WTC11 (cell line): ENCODE results near the gene UBA3. TPM values are rescaled to one million over a fixed set of nuclear protein-coding genes. Genes with fewer than 3 reads are reported as not detected.

Experiments
- ATAC-seq: fragments of 200-7000 bp; cut with Tn5 transposase; 2 replicates; pipeline ENCODE4 v1.10.0; 2021; ENCODE audit warnings: mild to moderate bottlenecking, moderate library complexity
- CTCF ChIA-PET: fragments of 300-600 bp; sonication (Branson Sonifier 250); formaldehyde crosslinking; loops from one replicate; lab custom pipeline; 2021; ENCODE audit warnings: antibody characterized with exemption; lab: Charles Lee
- POLR2A ChIA-PET: fragments of 350-600 bp; sonication (Branson Sonifier 250); formaldehyde crosslinking; loops from one replicate; lab custom pipeline; 2021; ENCODE audit warnings: antibody characterized with exemption; lab: Charles Lee
- DNase-seq: peaks from one replicate; pipeline ENCODE4 v3.0.0; 2021; ENCODE audit warnings: low spot score
- H3K27ac Mint-ChIP-seq: 2 replicates; pipeline ENCODE4 v1.8.0; 2021; ENCODE audit warnings: mixed read lengths
- H3K27me3 Mint-ChIP-seq: 2 replicates; pipeline ENCODE4 v1.8.0; 2021; ENCODE audit warnings: low read depth, mild to moderate bottlenecking, moderate library complexity, mixed read lengths
- H3K36me3 Mint-ChIP-seq: 2 replicates; pipeline ENCODE4 v1.8.0; 2021; ENCODE audit warnings: mixed read lengths
- H3K4me1 Mint-ChIP-seq: 2 replicates; pipeline ENCODE4 v1.8.0; 2022; ENCODE audit warnings: mixed read lengths
- H3K4me3 Mint-ChIP-seq: 2 replicates; pipeline ENCODE4 v1.8.0; 2021; ENCODE audit warnings: mild to moderate bottlenecking, moderate library complexity, mixed read lengths
- H3K9me3 Mint-ChIP-seq: 2 replicates; pipeline ENCODE4 v1.8.0; 2021; ENCODE audit warnings: mixed read lengths
- CBFB ChIP-seq: sonication (generic); formaldehyde crosslinking; IDR thresholded peaks from 2 replicates; pipeline ENCODE4 v1.8.1; 2022; ENCODE audit warnings: mild to moderate bottlenecking, low read depth, missing genetic modification reagents
- CDX4 ChIP-seq: fragments of 250-450 bp; sonication (Bioruptor Pico); IDR thresholded peaks from 2 replicates; pipeline ENCODE4 v1.9.0; 2021; ENCODE audit warnings: moderate library complexity, mild to moderate bottlenecking, inconsistent platforms, borderline replicate concordance
- EMX1 ChIP-seq: fragments of 250-450 bp; sonication (Bioruptor Pico); IDR thresholded peaks from 2 replicates; pipeline ENCODE4 v1.8.0; 2021; ENCODE audit warnings: mild to moderate bottlenecking
- FOXK1 ChIP-seq: sonication (generic); formaldehyde crosslinking; IDR thresholded peaks from 2 replicates; pipeline ENCODE4 v1.8.0; 2022; ENCODE audit warnings: mild to moderate bottlenecking, moderate library complexity, missing genetic modification reagents
- GABPB1 ChIP-seq: sonication (generic); formaldehyde crosslinking; IDR thresholded peaks from 2 replicates; pipeline ENCODE4 v1.8.1; 2023; ENCODE audit warnings: mild to moderate bottlenecking, missing genetic modification reagents
- GRHL2 ChIP-seq: fragments of 250-450 bp; sonication (Bioruptor Pico); IDR thresholded peaks from 2 replicates; pipeline ENCODE4 v1.8.0; 2022; ENCODE audit warnings: mild to moderate bottlenecking, moderate library complexity; ENCODE audit not compliant: insufficient replicate concordance, severe bottlenecking
- MYBL2 ChIP-seq: sonication (generic); formaldehyde crosslinking; IDR thresholded peaks from 2 replicates; pipeline ENCODE4 v1.8.1; 2023; ENCODE audit warnings: mild to moderate bottlenecking, moderate library complexity, missing genetic modification reagents
- NFE2L1 ChIP-seq: sonication (generic); formaldehyde crosslinking; IDR thresholded peaks from 2 replicates; pipeline ENCODE4 v1.8.1; 2023; ENCODE audit warnings: missing genetic modification reagents
- NR2C2 ChIP-seq: sonication (generic); formaldehyde crosslinking; IDR thresholded peaks from 2 replicates; pipeline ENCODE4 v1.8.0; 2022; ENCODE audit warnings: mild to moderate bottlenecking, missing genetic modification reagents
- OVOL2 ChIP-seq: fragments of 250-450 bp; sonication (Bioruptor Pico); IDR thresholded peaks from 2 replicates; pipeline ENCODE4 v1.9.0; 2021; ENCODE audit warnings: mild to moderate bottlenecking, borderline replicate concordance
- SMAD4 ChIP-seq: sonication (generic); formaldehyde crosslinking; IDR thresholded peaks from 2 replicates; pipeline ENCODE4 v1.8.0; 2022; ENCODE audit warnings: mild to moderate bottlenecking, missing genetic modification reagents
- SOX15 ChIP-seq: fragments of 250-450 bp; sonication (Bioruptor Pico); IDR thresholded peaks from 2 replicates; pipeline ENCODE4 v1.9.0; 2021; ENCODE audit warnings: mild to moderate bottlenecking
- USF1 ChIP-seq: sonication (generic); formaldehyde crosslinking; IDR thresholded peaks from 2 replicates; pipeline ENCODE4 v1.8.0; 2022; ENCODE audit warnings: mild to moderate bottlenecking, missing genetic modification reagents
- ZBTB21 ChIP-seq: sonication (generic); formaldehyde crosslinking; IDR thresholded peaks from 2 replicates; pipeline ENCODE4 v1.8.1; 2023; ENCODE audit warnings: mild to moderate bottlenecking, missing genetic modification reagents, borderline replicate concordance
- ZNF138 ChIP-seq: sonication (generic); formaldehyde crosslinking; conservative IDR thresholded peaks from 2 replicates; pipeline ENCODE4 v1.8.1; 2022; ENCODE audit warnings: mild to moderate bottlenecking, moderate library complexity, missing genetic modification reagents
- ZNF219 ChIP-seq: sonication (generic); formaldehyde crosslinking; IDR thresholded peaks from 2 replicates; pipeline ENCODE4 v1.8.0; 2023; ENCODE audit warnings: missing genetic modification reagents, mild to moderate bottlenecking, borderline replicate concordance
- ZNF232 ChIP-seq: sonication (generic); formaldehyde crosslinking; IDR thresholded peaks from 2 replicates; pipeline ENCODE4 v1.8.0; 2022; ENCODE audit warnings: mild to moderate bottlenecking, missing genetic modification reagents
- total RNA-seq: library from RNA; stranded (reverse); gene quantifications from 3 replicates; pipeline ENCODE4 v1.2.3, GENCODE V29; 2021
- TF ChIP-seq, protein P1 (sequence below): fragments of 200-600 bp; IDR thresholded peaks from 2 replicates; pipeline ENCODE4 v1.8.0; 2022; ENCODE audit warnings: antibody characterized with exemption
- TF ChIP-seq, protein P2 (sequence below): sonication (generic); formaldehyde crosslinking; IDR thresholded peaks from 2 replicates; pipeline ENCODE4 v1.8.1; 2022; ENCODE audit warnings: low read depth, mild to moderate bottlenecking, moderate library complexity, missing genetic modification reagents, borderline replicate concordance
- TF ChIP-seq, protein P3 (sequence below): sonication (generic); formaldehyde crosslinking; IDR thresholded peaks from 2 replicates; pipeline ENCODE4 v1.8.0; 2023; ENCODE audit warnings: mild to moderate bottlenecking, missing genetic modification reagents
- TF ChIP-seq, protein P4 (sequence below): sonication (generic); formaldehyde crosslinking; IDR thresholded peaks from 2 replicates; pipeline ENCODE4 v1.8.0; 2022; ENCODE audit warnings: missing genetic modification reagents

Gene UBA3
- total RNA-seq, 1 experiment from 2014 or later: 75.0 TPM

DNA sequence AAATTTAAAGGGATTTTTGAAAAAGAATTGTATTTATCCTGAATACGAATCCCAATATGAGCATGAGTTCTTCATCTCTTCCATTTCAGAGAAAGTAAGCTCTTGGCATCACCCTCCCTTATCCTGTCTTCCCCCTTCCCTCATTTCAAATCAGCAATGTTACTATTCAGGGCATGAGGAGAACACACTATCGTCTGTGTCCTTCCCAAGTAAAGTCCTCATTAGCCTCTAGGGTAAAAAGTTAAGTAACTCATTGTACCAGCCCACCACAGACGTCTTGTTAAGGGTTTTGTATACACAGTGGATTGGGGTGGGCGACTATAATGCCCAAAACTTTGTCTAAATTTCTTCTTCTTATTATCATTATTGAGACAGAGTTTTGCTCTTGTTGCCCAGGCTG, 19.4 kb upstream of the UBA3 start:
- no peaks in the 10 kb centered on the region for H3K9me3 Mint-ChIP-seq
- ChIA-PET POLR2A (no interaction called here), CTCF (interaction anchor here (0.9 kb wide), 1 partner anchor 22 kb away, joined by 5 read pairs; no protein-coding TSS in a partner anchor)
- H3K27ac Mint-ChIP-seq: no peak overlapping the region
- no peak for DNase-seq
- H3K36me3 Mint-ChIP-seq: peaks cover 11% of the 10 kb centered on the region
- peaks cover 17% of the 10 kb centered on the region for H3K4me1 Mint-ChIP-seq
- H3K27me3 Mint-ChIP-seq: no peaks in the 10 kb centered on the region
- ATAC-seq: no peak
- TF ChIP-seq ZNF138 (CRISPR knock-in tag) (no peak), ZNF219 (CRISPR knock-in tag) (no peak), ZBTB21 (CRISPR knock-in tag) (no peak), EMX1 (CRISPR knock-in tag) (no peak), USF1 (CRISPR knock-in tag) (no peak), NR2C2 (CRISPR knock-in tag) (no peak), NFE2L1 (CRISPR knock-in tag) (no peak), FOXK1 (CRISPR knock-in tag) (no peak), CDX4 (no peak), SOX15 (CRISPR knock-in tag) (no peak), GABPB1 (CRISPR knock-in tag) (no peak), ZNF232 (CRISPR knock-in tag) (no peak), OVOL2 (CRISPR knock-in tag) (no peak), MYBL2 (CRISPR knock-in tag) (no peak), GRHL2 (CRISPR knock-in tag) (no peak), SMAD4 (no peak)
- TF ChIP-seq, protein P1, sequence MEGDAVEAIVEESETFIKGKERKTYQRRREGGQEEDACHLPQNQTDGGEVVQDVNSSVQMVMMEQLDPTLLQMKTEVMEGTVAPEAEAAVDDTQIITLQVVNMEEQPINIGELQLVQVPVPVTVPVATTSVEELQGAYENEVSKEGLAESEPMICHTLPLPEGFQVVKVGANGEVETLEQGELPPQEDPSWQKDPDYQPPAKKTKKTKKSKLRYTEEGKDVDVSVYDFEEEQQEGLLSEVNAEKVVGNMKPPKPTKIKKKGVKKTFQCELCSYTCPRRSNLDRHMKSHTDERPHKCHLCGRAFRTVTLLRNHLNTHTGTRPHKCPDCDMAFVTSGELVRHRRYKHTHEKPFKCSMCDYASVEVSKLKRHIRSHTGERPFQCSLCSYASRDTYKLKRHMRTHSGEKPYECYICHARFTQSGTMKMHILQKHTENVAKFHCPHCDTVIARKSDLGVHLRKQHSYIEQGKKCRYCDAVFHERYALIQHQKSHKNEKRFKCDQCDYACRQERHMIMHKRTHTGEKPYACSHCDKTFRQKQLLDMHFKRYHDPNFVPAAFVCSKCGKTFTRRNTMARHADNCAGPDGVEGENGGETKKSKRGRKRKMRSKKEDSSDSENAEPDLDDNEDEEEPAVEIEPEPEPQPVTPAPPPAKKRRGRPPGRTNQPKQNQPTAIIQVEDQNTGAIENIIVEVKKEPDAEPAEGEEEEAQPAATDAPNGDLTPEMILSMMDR: no peak
- TF ChIP-seq, protein P2, sequence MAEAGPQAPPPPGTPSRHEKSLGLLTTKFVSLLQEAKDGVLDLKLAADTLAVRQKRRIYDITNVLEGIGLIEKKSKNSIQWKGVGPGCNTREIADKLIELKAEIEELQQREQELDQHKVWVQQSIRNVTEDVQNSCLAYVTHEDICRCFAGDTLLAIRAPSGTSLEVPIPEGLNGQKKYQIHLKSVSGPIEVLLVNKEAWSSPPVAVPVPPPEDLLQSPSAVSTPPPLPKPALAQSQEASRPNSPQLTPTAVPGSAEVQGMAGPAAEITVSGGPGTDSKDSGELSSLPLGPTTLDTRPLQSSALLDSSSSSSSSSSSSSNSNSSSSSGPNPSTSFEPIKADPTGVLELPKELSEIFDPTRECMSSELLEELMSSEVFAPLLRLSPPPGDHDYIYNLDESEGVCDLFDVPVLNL (CRISPR knock-in tag): no peak
- TF ChIP-seq, protein P3, sequence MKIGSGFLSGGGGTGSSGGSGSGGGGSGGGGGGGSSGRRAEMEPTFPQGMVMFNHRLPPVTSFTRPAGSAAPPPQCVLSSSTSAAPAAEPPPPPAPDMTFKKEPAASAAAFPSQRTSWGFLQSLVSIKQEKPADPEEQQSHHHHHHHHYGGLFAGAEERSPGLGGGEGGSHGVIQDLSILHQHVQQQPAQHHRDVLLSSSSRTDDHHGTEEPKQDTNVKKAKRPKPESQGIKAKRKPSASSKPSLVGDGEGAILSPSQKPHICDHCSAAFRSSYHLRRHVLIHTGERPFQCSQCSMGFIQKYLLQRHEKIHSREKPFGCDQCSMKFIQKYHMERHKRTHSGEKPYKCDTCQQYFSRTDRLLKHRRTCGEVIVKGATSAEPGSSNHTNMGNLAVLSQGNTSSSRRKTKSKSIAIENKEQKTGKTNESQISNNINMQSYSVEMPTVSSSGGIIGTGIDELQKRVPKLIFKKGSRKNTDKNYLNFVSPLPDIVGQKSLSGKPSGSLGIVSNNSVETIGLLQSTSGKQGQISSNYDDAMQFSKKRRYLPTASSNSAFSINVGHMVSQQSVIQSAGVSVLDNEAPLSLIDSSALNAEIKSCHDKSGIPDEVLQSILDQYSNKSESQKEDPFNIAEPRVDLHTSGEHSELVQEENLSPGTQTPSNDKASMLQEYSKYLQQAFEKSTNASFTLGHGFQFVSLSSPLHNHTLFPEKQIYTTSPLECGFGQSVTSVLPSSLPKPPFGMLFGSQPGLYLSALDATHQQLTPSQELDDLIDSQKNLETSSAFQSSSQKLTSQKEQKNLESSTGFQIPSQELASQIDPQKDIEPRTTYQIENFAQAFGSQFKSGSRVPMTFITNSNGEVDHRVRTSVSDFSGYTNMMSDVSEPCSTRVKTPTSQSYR (CRISPR knock-in tag): no peak
- H3K4me3 Mint-ChIP-seq: no peak overlapping the region

DNA sequence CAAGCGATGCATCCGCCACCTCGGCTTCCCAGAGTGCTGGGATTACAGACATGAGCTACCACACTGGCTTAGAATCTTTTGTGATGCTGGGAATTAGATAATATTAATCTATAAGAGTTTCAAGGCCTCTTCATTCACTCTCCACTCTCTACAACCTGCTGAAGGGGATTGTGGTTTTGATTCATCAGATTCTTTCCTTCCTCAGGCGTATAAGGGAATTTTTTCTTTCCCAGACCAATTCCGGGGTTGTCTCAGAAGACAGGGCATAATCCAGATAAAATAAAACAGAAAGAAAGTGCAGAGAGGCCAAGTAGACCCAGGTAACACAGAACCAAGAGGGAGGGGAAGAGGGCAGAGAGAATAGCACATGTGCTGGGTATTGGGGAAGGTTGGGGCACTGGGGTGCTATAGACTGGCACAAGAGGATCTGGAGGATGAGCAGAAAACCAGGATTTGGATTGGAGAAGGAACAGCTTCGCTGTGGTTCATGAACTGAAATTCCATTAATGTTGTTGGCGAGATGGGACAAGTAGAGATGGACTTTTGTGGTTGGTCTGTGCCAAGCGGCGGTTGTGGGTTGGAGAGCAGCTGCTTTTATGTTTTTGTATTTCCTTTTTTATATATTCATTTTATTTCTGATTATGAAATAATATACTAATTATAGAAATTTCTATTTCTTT, 17.4 kb upstream of the UBA3 start:
- ChIA-PET CTCF (interaction anchor here (0.7 to 1.1 kb wide), 2 partner anchors 24 to 1847 kb away, joined by 3 read pairs; no protein-coding TSS in a partner anchor), POLR2A (no interaction called here)
- ATAC-seq (no peak), DNase-seq (no peak)
- H3K36me3 Mint-ChIP-seq: peaks cover 7% of the 10 kb centered on the region
- peaks cover 33% of the 10 kb centered on the region for H3K4me1 Mint-ChIP-seq
- no peak overlapping the region for H3K4me3 Mint-ChIP-seq
- no peaks in the 10 kb centered on the region for H3K9me3 Mint-ChIP-seq
- no peak for TF ChIP-seq CBFB (CRISPR knock-in tag)
- TF ChIP-seq, protein P4, sequence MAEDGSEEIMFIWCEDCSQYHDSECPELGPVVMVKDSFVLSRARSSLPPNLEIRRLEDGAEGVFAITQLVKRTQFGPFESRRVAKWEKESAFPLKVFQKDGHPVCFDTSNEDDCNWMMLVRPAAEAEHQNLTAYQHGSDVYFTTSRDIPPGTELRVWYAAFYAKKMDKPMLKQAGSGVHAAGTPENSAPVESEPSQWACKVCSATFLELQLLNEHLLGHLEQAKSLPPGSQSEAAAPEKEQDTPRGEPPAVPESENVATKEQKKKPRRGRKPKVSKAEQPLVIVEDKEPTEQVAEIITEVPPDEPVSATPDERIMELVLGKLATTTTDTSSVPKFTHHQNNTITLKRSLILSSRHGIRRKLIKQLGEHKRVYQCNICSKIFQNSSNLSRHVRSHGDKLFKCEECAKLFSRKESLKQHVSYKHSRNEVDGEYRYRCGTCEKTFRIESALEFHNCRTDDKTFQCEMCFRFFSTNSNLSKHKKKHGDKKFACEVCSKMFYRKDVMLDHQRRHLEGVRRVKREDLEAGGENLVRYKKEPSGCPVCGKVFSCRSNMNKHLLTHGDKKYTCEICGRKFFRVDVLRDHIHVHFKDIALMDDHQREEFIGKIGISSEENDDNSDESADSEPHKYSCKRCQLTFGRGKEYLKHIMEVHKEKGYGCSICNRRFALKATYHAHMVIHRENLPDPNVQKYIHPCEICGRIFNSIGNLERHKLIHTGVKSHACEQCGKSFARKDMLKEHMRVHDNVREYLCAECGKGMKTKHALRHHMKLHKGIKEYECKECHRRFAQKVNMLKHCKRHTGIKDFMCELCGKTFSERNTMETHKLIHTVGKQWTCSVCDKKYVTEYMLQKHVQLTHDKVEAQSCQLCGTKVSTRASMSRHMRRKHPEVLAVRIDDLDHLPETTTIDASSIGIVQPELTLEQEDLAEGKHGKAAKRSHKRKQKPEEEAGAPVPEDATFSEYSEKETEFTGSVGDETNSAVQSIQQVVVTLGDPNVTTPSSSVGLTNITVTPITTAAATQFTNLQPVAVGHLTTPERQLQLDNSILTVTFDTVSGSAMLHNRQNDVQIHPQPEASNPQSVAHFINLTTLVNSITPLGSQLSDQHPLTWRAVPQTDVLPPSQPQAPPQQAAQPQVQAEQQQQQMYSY: peak; percentile 60
- no peak overlapping the region for H3K27ac Mint-ChIP-seq
- no peaks in the 10 kb centered on the region for H3K27me3 Mint-ChIP-seq
